Neural progenitor cell (in vitro differentiated cells): ENCODE results near the gene CHST12. TPM values are rescaled to one million over a fixed set of nuclear protein-coding genes. Genes with fewer than 3 reads are reported as not detected.
A peak's percentile ranks its signal among the peaks of the same experiment; 100 is the strongest.

Experiments used
- DNase-seq: peaks from one replicate; pipeline ENCODE4 v3.0.0-alpha.2; 2016; ENCODE audit warnings: low spot score
- H2AFZ ChIP-seq: fragments of 200-600 bp; sonication (generic); replicated peaks from 2 replicates; pipeline ENCODE4 v1.6.1; 2016; ENCODE audit warnings: antibody characterized with exemption
- H3F3A ChIP-seq: fragments of 200-600 bp; sonication (generic); 2 replicates; pipeline ENCODE4 v1.6.1; 2016; ENCODE audit warnings: antibody characterized with exemption, low read depth
- H3K27ac ChIP-seq: fragments of 200-600 bp; sonication (generic); 2 replicates; pipeline ENCODE4 v1.5.1; 2016; ENCODE audit warnings: mild to moderate bottlenecking
- H3K27me3 ChIP-seq: fragments of 200-600 bp; sonication (generic); 2 replicates; pipeline ENCODE4 v1.6.1; 2016; ENCODE audit warnings: mild to moderate bottlenecking, moderate library complexity
- H3K36me3 ChIP-seq: fragments of 200-600 bp; sonication (generic); 2 replicates; pipeline ENCODE4 v1.5.1; 2016
- H3K4me1 ChIP-seq: fragments of 200-600 bp; sonication (generic); 2 replicates; pipeline ENCODE4 v1.6.1; 2016; ENCODE audit warnings: mixed run types
- H3K4me2 ChIP-seq: fragments of 200-600 bp; sonication (generic); 2 replicates; pipeline ENCODE4 v1.6.1; 2016
- H3K4me3 ChIP-seq: fragments of 200-600 bp; sonication (generic); 2 replicates; pipeline ENCODE4 v1.5.1; 2016
- H3K79me2 ChIP-seq: fragments of 200-600 bp; sonication (generic); 2 replicates; pipeline ENCODE4 v1.6.1; 2016; ENCODE audit warnings: low read depth
- H3K9ac ChIP-seq: fragments of 200-600 bp; sonication (generic); 2 replicates; pipeline ENCODE4 v1.6.1; 2016
- H3K9me3 ChIP-seq: fragments of 200-600 bp; sonication (generic); 2 replicates; pipeline ENCODE4 v1.5.1; 2016; ENCODE audit warnings: low read depth
- H4K20me1 ChIP-seq: fragments of 200-600 bp; sonication (generic); 2 replicates; pipeline ENCODE4 v1.6.1; 2016; ENCODE audit warnings: low read depth
- H3K27ac Mint-ChIP-seq: 3 replicates; pipeline ENCODE4 v1.8.0; 2021; ENCODE audit warnings: mixed read lengths
- H3K27me3 Mint-ChIP-seq: 2 replicates; pipeline ENCODE4 v1.8.0; 2022; ENCODE audit warnings: low read depth, mild to moderate bottlenecking, inconsistent platforms, moderate library complexity, mixed read lengths; ENCODE audit not compliant: insufficient read depth
- H3K36me3 Mint-ChIP-seq: 3 replicates; pipeline ENCODE4 v1.8.0; 2021; ENCODE audit warnings: mixed read lengths
- H3K4me1 Mint-ChIP-seq: 3 replicates; pipeline ENCODE4 v1.8.0; 2021; ENCODE audit warnings: mixed read lengths
- H3K4me3 Mint-ChIP-seq: 3 replicates; pipeline ENCODE4 v1.8.0; 2021; ENCODE audit warnings: mild to moderate bottlenecking, moderate library complexity, mixed read lengths
- H3K9me3 Mint-ChIP-seq: 3 replicates; pipeline ENCODE4 v1.8.0; 2020; ENCODE audit warnings: mixed read lengths
- EZH2 ChIP-seq: fragments of 200-600 bp; sonication (generic); IDR thresholded peaks from 2 replicates; pipeline ENCODE4 v1.6.1; 2017; ENCODE audit warnings: antibody characterized with exemption, mild to moderate bottlenecking, moderate library complexity
- EZH2phosphoT487 ChIP-seq: fragments of 200-600 bp; sonication (generic); IDR thresholded peaks from 2 replicates; pipeline ENCODE4 v1.6.1; 2017; ENCODE audit warnings: antibody characterized with exemption
- total RNA-seq: library from RNA; depleted of rRNA; stranded (reverse); fragments of >200 nt; gene quantifications from 2 replicates; pipeline ENCODE4 v1.2.3, GENCODE V29; 2015; ENCODE audit warnings: low replicate concordance
- TF ChIP-seq, protein P1 (sequence below): fragments of 200-600 bp; sonication (generic); IDR thresholded peaks from 2 replicates; pipeline ENCODE4 v1.5.1; 2017; ENCODE audit warnings: antibody characterized with exemption, mild to moderate bottlenecking

The CHST12 gene
- total RNA-seq, 1 donor from 2014 or later, result 0.43 TPM

DNA sequence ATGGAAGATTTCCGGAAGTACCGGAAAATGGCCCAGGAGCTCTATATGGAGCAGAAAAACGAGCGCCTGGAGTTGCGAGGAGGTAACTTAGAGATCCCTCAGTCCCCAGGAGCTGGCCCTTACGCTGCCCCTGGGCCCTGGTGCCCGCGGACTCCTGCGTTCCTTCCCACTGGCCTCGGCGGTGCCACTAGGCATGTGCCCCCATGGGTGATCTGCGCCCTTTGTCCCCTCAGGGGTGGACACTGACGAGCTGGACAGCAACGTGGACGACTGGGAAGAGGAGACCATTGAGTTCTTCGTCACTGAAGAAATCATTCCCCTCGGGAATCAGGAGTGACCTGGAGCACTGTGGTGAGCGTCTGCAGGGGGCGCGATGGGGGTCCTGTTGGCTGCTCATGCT lies 24.2 kb upstream of the CHST12 start:
- Histone ChIP-seq H2AFZ (no peak overlapping the region), H4K20me1 (peaks cover 5% of the 10 kb centered on the region), H3K4me3 (no peak overlapping the region), H3K9me3 (no peaks in the 10 kb centered on the region), H3K79me2 (peaks cover 13% of the 10 kb centered on the region), H3K27ac (no peak overlapping the region), H3K4me2 (no peak overlapping the region), H3K9ac (no peak overlapping the region), H3K27me3 (no peaks in the 10 kb centered on the region), H3K36me3 (no peaks in the 10 kb centered on the region), H3K4me1 (no peaks in the 10 kb centered on the region), H3F3A (no peaks in the 10 kb centered on the region)
- DNase-seq, result no peak
- Mint-ChIP-seq H3K9me3 (no peaks in the 10 kb centered on the region), H3K36me3 (peaks cover 44% of the 10 kb centered on the region), H3K4me3 (no peak overlapping the region), H3K27me3 (peaks cover 6% of the 10 kb centered on the region), H3K27ac (no peak overlapping the region), H3K4me1 (no peaks in the 10 kb centered on the region)
- TF ChIP-seq, protein P1, sequence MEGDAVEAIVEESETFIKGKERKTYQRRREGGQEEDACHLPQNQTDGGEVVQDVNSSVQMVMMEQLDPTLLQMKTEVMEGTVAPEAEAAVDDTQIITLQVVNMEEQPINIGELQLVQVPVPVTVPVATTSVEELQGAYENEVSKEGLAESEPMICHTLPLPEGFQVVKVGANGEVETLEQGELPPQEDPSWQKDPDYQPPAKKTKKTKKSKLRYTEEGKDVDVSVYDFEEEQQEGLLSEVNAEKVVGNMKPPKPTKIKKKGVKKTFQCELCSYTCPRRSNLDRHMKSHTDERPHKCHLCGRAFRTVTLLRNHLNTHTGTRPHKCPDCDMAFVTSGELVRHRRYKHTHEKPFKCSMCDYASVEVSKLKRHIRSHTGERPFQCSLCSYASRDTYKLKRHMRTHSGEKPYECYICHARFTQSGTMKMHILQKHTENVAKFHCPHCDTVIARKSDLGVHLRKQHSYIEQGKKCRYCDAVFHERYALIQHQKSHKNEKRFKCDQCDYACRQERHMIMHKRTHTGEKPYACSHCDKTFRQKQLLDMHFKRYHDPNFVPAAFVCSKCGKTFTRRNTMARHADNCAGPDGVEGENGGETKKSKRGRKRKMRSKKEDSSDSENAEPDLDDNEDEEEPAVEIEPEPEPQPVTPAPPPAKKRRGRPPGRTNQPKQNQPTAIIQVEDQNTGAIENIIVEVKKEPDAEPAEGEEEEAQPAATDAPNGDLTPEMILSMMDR, result no peak
- no peak for TF ChIP-seq EZH2phosphoT487
- TF ChIP-seq EZH2, result no peak

DNA sequence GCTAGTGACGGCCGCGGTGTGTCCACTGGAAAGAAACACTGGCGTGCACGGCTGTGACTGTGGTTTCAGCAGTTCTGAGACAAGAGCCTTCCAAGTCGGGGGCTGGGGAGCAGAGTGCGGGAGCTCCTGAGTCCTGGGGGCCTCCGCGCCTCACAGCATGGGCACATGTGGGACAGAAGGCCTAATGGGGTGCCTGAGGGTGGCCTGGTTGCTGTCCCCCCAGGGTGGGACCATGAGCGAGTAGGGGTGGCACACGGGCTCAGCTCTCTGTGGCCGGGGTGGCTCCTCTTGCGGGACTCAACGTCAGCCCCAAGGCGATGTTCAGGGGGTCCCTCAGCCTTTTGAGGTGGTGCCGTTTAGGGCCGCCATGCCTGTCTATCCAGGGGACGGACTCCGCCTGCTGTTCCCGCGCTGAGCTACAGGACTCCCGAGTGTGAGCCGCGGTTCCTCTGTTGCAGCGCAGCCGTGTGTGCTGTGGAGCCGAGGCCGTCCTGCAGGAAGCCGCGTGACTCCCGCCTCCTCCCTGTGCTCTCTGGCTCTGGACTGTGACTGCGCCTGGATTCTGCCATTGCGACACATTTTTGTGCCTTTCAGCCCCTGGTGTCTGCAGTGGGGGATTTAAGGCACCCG lies 23.5 kb upstream of the CHST12 start:
- Histone ChIP-seq H3K4me1 (no peaks in the 10 kb centered on the region), H2AFZ (no peak overlapping the region), H4K20me1 (peaks cover 4% of the 10 kb centered on the region), H3K27me3 (no peaks in the 10 kb centered on the region), H3F3A (no peaks in the 10 kb centered on the region), H3K9me3 (no peaks in the 10 kb centered on the region), H3K4me2 (no peak overlapping the region), H3K9ac (no peak overlapping the region), H3K79me2 (peaks cover 12% of the 10 kb centered on the region), H3K36me3 (no peaks in the 10 kb centered on the region), H3K27ac (no peak overlapping the region), H3K4me3 (no peak overlapping the region)
- no peaks in the 10 kb centered on the region for H3K4me1 Mint-ChIP-seq
- no peaks in the 10 kb centered on the region for H3K9me3 Mint-ChIP-seq
- no peak for DNase-seq
- TF ChIP-seq, protein P1, result no peak
- no peak for TF ChIP-seq EZH2
- no peak for TF ChIP-seq EZH2phosphoT487
- no peak overlapping the region for H3K27ac Mint-ChIP-seq
- H3K36me3 Mint-ChIP-seq, result peaks cover 42% of the 10 kb centered on the region
- peaks cover 6% of the 10 kb centered on the region for H3K27me3 Mint-ChIP-seq
- no peak overlapping the region for H3K4me3 Mint-ChIP-seq

DNA sequence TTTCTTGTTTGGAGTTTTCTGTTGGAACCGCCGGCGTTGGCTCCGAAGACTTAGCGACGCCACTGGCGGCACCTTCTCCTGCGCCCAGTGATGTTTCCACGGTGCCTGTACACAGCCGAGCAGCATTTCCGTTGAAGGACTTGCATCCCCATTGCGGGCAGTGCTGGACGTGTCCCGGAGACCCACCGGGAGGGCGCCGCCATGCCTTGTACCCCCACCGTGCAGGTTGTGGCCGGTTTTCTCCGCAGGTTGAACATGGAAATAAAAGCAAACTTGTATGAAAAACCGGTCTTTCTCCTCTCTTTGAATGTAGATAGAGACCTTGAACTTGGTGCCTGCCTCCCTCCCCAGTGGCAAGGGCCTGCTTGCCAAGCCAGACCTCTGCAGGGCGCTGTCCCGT lies 22.9 kb upstream of the CHST12 start:
- Mint-ChIP-seq H3K9me3 (no peaks in the 10 kb centered on the region), H3K4me1 (no peaks in the 10 kb centered on the region), H3K36me3 (peaks cover 36% of the 10 kb centered on the region), H3K27me3 (peaks cover 1% of the 10 kb centered on the region), H3K4me3 (peak overlapping the region; percentile 5), H3K27ac (no peak overlapping the region)
- Histone ChIP-seq H2AFZ (no peak overlapping the region), H3K36me3 (no peaks in the 10 kb centered on the region), H3K27me3 (no peaks in the 10 kb centered on the region), H4K20me1 (peaks cover 4% of the 10 kb centered on the region), H3K4me1 (no peaks in the 10 kb centered on the region), H3K4me3 (no peak overlapping the region), H3K9ac (no peak overlapping the region), H3K79me2 (peaks cover 8% of the 10 kb centered on the region), H3K27ac (no peak overlapping the region), H3F3A (no peaks in the 10 kb centered on the region), H3K9me3 (no peaks in the 10 kb centered on the region), H3K4me2 (no peak overlapping the region)
- no peak for TF ChIP-seq EZH2
- TF ChIP-seq, protein P1, result no peak
- TF ChIP-seq EZH2phosphoT487, result no peak
- DNase-seq, result no peak
